HepG2 (cell line): ENCODE results near the gene ARHGEF11. TPM values are rescaled to one million over a fixed set of nuclear protein-coding genes. Genes with fewer than 3 reads are reported as not detected.

Experiments used
- ATAC-seq: fragments of 200-7000 bp; cut with Tn5 transposase; 3 replicates; pipeline ENCODE4 v1.9.1; 2020; ENCODE audit warnings: mild to moderate bottlenecking, moderate library complexity
- BruUV-seq: library from RNA; stranded (reverse); fragments of 400-500 nt; replicated peaks from 2 replicates; lab custom pipeline; 2021; lab: Mats Ljungman, UMichigan
- CTCF ChIA-PET: fragments of 300-600 bp; formaldehyde crosslinking; extraction: SDS; loops from one replicate; lab custom pipeline; 2021; ENCODE audit warnings: low total read pairs, inconsistent platforms, low intra/inter-chr PET ratio; lab: Yijun Ruan, JAX
- POLR2A ChIA-PET: fragments of 350-600 bp; sonication (Branson Sonifier 250); formaldehyde crosslinking; loops from one replicate; lab custom pipeline; 2020; ENCODE audit warnings: antibody characterized with exemption, inconsistent platforms; lab: Yijun Ruan, JAX
- DNase-seq: peaks from one replicate; pipeline ENCODE4 v3.0.0-alpha.2; 2015; ENCODE audit warnings: low spot score
- FAIRE-seq: peaks from 3 replicates; lab custom pipeline; 2011; peaks lifted over from hg19 to GRCh38; lab: Jason Lieb, UNC
- H2AFZ ChIP-seq: one replicate; pipeline ENCODE4 v1.6.1; 2011; ENCODE audit warnings: low read length, inconsistent platforms
- H3K27ac ChIP-seq: fragments of 300-600 bp; 3 replicates; pipeline ENCODE4 v1.8.0; 2011; ENCODE audit warnings: mixed run types, mild to moderate bottlenecking, mixed read lengths, low read length, inconsistent platforms; ENCODE audit not compliant: insufficient read depth; ENCODE audit errors: extremely low read length
- H3K27me3 ChIP-seq, 2 experiments: fragments of 200-600 bp in 1 of 2; 2 replicates in 1 of 2; 3 replicates in 1 of 2; pipeline versions ENCODE4 v1.6.0 to v1.8.0; 2011; ENCODE audit warnings: low read length in 2 of 2, mild to moderate bottlenecking in 2 of 2, moderate library complexity in 2 of 2, inconsistent platforms in 1 of 2; ENCODE audit not compliant: insufficient read depth in 2 of 2, control insufficient read depth in 1 of 2
- H3K36me3 ChIP-seq, 2 experiments: fragments of 200-600 bp in 1 of 2; replicated peaks in 1 of 2; 2 replicates in 1 of 2; 3 replicates in 1 of 2; pipeline versions ENCODE4 v1.5.1 to v1.8.0; 2011; ENCODE audit warnings: low read length in 2 of 2, inconsistent platforms in 1 of 2; ENCODE audit not compliant: insufficient read depth in 2 of 2, control insufficient read depth in 1 of 2
- H3K4me1 ChIP-seq: 2 replicates; pipeline ENCODE4 v1.5.1; 2012; ENCODE audit warnings: low read length, inconsistent platforms; ENCODE audit not compliant: insufficient read depth
- H3K4me2 ChIP-seq: 2 replicates; pipeline ENCODE4 v1.6.0; 2011; ENCODE audit warnings: low read depth, low read length, inconsistent platforms
- H3K4me3 ChIP-seq, 3 experiments: fragments of 200-600 bp in 1 of 3; sonication (generic), shearing (Covaris generic) in 1 of 3; replicated peaks in 1 of 3; 2 replicates each; pipeline ENCODE4 v1.5.1; 2011 to 2016; ENCODE audit warnings: low read length in 3 of 3, inconsistent platforms in 2 of 3, low read depth in 2 of 3, mild to moderate bottlenecking in 2 of 3, control low read depth in 1 of 3, mixed read lengths in 1 of 3; ENCODE audit not compliant: insufficient read depth in 1 of 3
- H3K79me2 ChIP-seq: one replicate; pipeline ENCODE4 v1.6.1; 2011; ENCODE audit warnings: low read length, inconsistent platforms; ENCODE audit not compliant: insufficient read depth
- H3K9ac ChIP-seq: 2 replicates; pipeline ENCODE4 v1.6.0; 2011; ENCODE audit warnings: mild to moderate bottlenecking, low read depth, low read length, inconsistent platforms; ENCODE audit not compliant: insufficient read depth
- H3K9me3 ChIP-seq: 2 replicates; pipeline ENCODE4 v1.5.1; 2012; ENCODE audit warnings: mild to moderate bottlenecking, low read length
- H4K20me1 ChIP-seq: 2 replicates; pipeline ENCODE4 v1.6.0; 2011; ENCODE audit warnings: inconsistent platforms, mild to moderate bottlenecking, low read length, moderate library complexity; ENCODE audit not compliant: insufficient read depth
- CERS6 ChIP-seq: sonication (generic); formaldehyde crosslinking; IDR thresholded peaks from 2 replicates; pipeline ENCODE4 v1.5.0; 2020; ENCODE audit warnings: missing genetic modification reagents
- GRHL1 ChIP-seq: sonication (generic); formaldehyde crosslinking; conservative IDR thresholded peaks from 2 replicates; pipeline ENCODE4 v1.8.0; 2022; ENCODE audit warnings: missing genetic modification reagents
- IKZF5 ChIP-seq: IDR thresholded peaks from 2 replicates; pipeline ENCODE4 v1.6.1; 2018; ENCODE audit warnings: missing genetic modification reagents, mild to moderate bottlenecking, missing compliant biosample characterization
- U2AF1 ChIP-seq: fragments of 200-400 bp; formaldehyde crosslinking; optimal IDR thresholded peaks from 2 replicates; pipeline ENCODE3; 2017; ENCODE audit warnings: mild to moderate bottlenecking, low read depth, low read length
- ZFP91 ChIP-seq: sonication (generic); formaldehyde crosslinking; IDR thresholded peaks from 2 replicates; pipeline ENCODE4 v1.9.0; 2022; ENCODE audit warnings: missing genetic modification reagents, mild to moderate bottlenecking, borderline replicate concordance
- ZNF710 ChIP-seq: sonication (generic); formaldehyde crosslinking; IDR thresholded peaks from 2 replicates; pipeline ENCODE4 v1.5.0; 2020; ENCODE audit warnings: mild to moderate bottlenecking, missing genetic modification reagents, borderline replicate concordance
- WGBS: methylation state at CpG from one replicate; pipeline ENCODE4 v1.1.6; 2017; ENCODE audit warnings: low lambda C conversion rate; 5-methylcytosine and 5-hydroxymethylcytosine counted together
- in situ Hi-C: cut with HindIII; loops from 2 replicates; pipeline ENCODE4 v1.10.0; 2017; ENCODE audit warnings: low pct_unique_long_range_greater_than_20kb; ENCODE audit not compliant: extremely low pct_ligation_motif_present
- intact Hi-C: fragments of 100-400 bp; cut with micrococcal nuclease; formaldehyde crosslinking; loops from one replicate; pipeline ENCODE4 v1.10.0; 2022; ENCODE audit not compliant: unreplicated experiment
- polyA plus RNA-seq, 8 experiments: library from polyadenylated mRNA; depleted of rRNA in 3 of 8; stranded (reverse) in 7 of 8; unstranded in 1 of 8; fragments of >200 nt; fragmentation: Illumina TruSeq in 4 of 8; extraction: Trizol in 4 of 8; gene quantifications; 2 replicates each; pipeline versions ENCODE4 v1.2.1 to v1.2.3, GENCODE V29; 2011 to 2016; ENCODE audit warnings: low read depth in 4 of 8, missing spikeins in 1 of 8, mixed read lengths in 1 of 8; ENCODE audit not compliant: insufficient read depth in 1 of 8
- total RNA-seq, 5 experiments: library from RNA; depleted of rRNA; stranded (reverse); fragments of >200 nt; fragmentation: Illumina TruSeq; extraction: Trizol; gene quantifications; 2 replicates each; pipeline ENCODE4 v1.2.3, GENCODE V29; 2016; ENCODE audit warnings: low read depth in 1 of 5

ARHGEF11 gene
- total and polyA plus RNA-seq, 2 of the 13 experiments (the other 11 are each of a cell fraction or from before 2014, with no cell fraction given): 16.5 to 21.2 TPM

GRCh38 chr1:156937883-156938282 is 107.7 kb downstream of the ARHGEF11 start (continued):
- TF ChIP-seq CERS6: no peak
- no peak for TF ChIP-seq ZFP91 (CRISPR knock-in tag)
- TF ChIP-seq, all 625 proteins: peak for 0

- H3K9ac ChIP-seq: no peak overlapping the region
- no peaks in the 10 kb centered on the region for H3K79me2 ChIP-seq
- in situ Hi-C loops: no loop called here
- peaks cover 9 to 22% of the 10 kb centered on the region in 2 experiments; a peak in 3 of 5 replicates for H3K36me3 ChIP-seq
- DNase-seq (no peak), ATAC-seq (no peak), FAIRE-seq (no peak)
- H3K4me1 ChIP-seq: peaks cover 3% of the 10 kb centered on the region
- no peaks in the 10 kb centered on the region for H3K27me3 ChIP-seq
- no peak overlapping the region for H3K4me3 ChIP-seq
- ChIA-PET CTCF (no interaction called here), POLR2A (no interaction called here)
- no peak overlapping the region for H3K4me2 ChIP-seq
- H3K27ac ChIP-seq: no peak overlapping the region
- intact Hi-C loops: no loop called here
- no TSS peak for BruUV-seq
- WGBS: 96% methylated on average over 8 of the region's 10 CpGs
- H4K20me1 ChIP-seq: no peaks in the 10 kb centered on the region
- H3K9me3 ChIP-seq: no peaks in the 10 kb centered on the region
- H2AFZ ChIP-seq: no peak overlapping the region
- TF ChIP-seq IKZF5 (CRISPR knock-in tag) (no peak), U2AF1 (no peak), GRHL1 (no peak), ZNF710 (CRISPR knock-in tag) (no peak)
These were observed 108.8 kb downstream of the ARHGEF11 start for GRCh38 chr1:156936721-156937220.
